HG02763 (cell line): ENCODE results near the gene IPO5.

Experiments
- ATAC-seq: cut with Tn5 transposase; IDR thresholded peaks from one replicate; pipeline ENCODE4 v1.9.1; 2021; ENCODE audit warnings: mild to moderate bottlenecking, moderate library complexity; ENCODE audit not compliant: unreplicated experiment

IPO5 gene

DNA sequence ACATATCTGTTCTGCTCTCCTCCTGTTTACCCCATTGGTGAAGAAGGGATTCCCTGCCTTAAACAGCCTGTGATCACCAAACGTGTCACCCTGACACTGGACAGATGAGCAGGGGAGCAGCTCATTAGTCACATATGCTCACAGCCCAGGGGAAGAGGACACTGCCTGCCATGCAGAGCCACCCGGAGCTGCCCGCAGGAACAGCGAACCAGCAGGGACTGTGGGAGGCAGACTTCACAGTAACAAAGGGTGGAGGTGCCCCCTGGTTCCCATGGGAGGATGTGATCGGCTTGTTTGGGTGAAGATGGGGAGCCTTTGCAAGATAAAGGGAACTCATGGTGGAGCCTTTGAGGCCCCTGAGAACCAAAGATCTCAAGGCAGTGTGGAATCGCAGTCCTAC lies 100.8 kb downstream of the IPO5 start:
- no peak for ATAC-seq

DNA sequence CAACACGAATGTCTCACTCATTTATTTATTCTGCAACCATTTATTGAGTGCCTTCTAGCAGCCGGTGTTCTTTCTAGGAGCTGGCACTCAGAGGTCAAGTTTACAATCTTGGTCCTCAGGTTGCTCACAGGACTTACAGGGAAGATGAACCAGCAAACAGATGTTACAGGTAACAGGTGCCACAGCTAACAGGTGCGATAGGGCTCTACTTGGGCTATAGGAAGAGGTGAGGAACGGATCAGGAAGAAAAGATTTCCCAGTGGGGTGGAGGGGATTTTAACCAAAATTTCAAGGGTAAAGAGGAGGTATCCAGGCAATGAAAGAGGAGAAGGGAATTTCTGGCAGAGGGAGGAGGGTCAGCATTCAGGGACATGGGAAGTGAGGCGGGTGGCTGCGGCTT lies 102.1 kb downstream of the IPO5 start:
- no peak for ATAC-seq

DNA sequence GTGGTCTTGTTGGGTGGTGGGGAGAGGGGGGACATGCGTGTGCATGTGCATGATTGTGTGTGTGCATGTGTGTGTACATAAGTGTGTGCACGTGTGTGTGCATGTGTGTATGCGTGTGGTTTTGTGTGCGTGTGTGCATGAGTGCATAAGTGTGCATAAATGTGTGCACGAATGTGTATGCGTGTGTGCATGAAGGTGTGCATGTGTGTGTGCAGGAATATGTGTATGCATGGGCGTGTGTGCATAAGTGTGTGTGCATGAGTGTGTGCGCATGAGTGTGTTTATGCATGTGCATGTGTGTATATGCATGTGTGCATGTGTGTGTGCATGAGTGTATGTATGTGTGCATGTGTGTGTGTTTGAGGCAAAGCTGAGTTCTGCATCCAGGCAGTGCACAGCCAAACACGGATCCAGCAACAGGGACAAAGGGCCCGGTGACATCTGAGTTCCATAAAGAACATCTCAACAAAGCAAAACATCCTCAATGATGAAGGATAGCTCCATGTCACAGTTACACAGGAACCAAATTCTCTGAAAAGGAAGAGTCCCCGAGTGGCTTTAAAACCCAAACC lies 103.5 kb downstream of the IPO5 start:
- no peak for ATAC-seq

DNA sequence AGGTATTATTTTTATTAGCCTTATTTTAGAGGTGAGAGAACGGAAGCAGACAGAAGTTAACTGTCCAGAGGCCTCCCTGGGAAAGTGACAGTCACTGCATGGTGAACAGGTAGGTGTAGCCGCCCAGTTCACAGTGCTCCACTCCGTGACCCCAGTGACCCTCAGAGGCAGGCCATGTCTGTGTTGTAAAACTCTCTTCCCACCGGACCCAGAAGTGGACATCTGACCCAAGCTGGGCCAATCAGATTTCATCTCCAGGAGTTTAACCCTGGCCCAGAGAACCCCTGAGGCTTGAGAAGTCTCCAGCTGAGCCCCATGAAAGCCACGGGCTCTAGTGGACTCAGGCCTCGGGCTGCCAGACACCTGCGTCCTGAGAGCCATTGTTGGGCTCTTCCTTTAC lies 105.8 kb downstream of the IPO5 start:
- no peak for ATAC-seq

DNA sequence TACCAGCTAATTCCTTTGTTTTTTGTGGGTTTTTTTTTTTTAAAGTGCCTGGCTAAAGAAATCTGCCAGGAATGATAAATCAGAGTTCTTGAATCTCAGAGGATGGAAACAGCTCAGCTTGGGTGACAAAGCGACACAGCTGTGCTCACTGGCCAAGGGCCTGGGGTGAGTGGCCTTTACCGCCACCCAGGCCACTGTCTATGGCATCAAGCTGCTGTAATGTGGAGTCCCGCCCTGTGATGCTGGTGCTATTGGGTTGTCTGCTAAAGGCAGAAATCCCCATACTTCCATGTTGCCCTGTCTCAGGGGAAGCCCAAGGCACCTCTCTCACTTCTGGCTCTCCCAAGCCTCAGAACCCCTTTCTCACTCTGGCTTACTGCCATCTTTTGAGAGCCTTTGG lies 106.8 kb downstream of the IPO5 start:
- ATAC-seq = no peak

DNA sequence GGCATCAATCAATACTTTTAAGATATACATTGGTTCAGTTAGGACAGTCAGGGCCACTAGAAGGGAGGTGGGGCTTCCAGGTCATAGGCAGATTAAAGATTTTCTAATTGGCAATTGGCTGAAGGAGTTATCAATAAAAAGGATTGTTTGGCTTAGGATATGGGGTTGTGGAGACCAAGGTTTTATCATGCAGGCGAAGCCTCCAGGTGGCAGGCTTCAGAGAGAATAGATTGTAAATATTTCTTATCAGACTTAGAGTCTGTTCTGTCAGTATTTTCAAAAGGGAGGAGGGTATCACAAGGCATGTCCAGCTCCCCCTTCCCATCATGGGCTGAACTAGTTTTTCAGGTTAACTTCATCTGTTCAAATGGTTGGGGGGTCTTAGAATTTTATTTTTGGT lies 112.0 kb downstream of the IPO5 start:
- ATAC-seq = no peak

DNA sequence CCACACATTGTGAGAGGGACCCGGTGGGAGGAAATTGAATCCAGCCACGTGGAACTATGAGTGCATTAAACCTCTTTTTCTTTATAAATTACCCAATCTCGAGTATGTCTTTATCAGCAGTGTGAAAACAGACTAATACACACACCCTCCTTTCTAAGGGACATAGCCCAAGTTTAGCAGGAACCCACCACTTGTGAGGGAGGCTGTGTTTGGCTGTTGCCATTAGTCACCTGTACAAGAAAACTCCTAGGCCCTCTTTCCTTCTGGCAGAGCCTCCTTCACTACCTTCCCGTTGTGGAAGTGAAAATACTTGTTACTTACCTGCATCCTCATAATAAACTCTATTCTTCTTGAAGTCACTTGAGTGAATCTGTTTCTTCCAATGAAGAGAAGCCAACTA lies 113.2 kb downstream of the IPO5 start:
- no peak for ATAC-seq

DNA sequence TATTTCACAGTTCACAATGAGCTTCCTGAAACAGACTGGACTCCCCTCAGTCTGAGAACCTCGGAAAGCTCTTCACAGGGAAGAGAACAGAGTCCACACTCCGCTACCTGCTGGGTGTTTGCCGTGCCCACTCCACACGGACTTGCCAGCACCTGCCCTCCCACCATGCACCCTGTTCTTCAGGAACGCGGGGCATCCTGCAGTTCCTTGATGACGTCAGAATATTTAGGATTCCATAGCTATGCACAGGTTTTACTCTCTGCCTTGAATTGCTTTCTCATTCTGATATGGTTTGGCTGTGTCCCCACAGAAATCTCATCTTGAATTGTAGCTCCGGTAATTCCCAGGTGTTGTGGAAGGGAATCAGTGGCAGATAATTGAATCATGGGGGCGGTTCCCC lies 115.0 kb downstream of the IPO5 start:
- no peak for ATAC-seq

DNA sequence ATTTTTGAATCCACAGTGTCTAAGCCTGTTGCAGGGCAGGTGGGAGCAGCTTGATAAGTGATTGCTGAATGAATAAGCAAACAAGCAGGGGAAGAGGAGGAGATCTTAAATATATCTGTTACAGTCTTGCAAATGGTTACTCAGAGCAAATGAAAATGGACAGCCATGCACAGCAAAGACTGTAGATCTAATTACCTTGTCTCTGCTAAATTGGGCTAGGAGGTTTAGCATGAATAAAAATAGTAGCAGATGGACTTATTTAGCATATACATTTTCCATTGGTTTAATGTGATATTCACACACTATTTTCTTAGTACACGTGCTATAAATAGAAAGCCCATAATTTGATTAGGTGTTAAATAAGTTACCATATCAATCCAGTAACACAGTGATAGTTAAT lies 116.5 kb downstream of the IPO5 start:
- no peak for ATAC-seq

DNA sequence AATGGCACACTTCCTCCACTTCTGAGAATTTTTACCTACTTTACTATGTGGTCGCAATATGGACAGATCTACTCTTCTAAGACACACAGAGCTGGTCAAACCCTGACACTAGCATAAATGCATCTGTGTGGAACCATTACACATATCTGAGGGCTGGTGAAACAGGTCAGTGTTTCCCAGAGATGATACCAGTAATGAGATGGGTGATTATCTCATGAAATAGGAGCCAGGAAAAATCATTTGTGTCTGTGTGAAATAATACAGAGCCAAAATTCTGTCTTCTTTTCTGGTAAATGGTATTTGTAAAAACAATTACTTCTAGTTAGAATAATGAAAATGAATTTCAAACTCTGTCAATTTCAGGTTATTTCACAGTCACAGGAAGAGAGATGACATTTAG lies 117.8 kb downstream of the IPO5 start:
- no peak for ATAC-seq

DNA sequence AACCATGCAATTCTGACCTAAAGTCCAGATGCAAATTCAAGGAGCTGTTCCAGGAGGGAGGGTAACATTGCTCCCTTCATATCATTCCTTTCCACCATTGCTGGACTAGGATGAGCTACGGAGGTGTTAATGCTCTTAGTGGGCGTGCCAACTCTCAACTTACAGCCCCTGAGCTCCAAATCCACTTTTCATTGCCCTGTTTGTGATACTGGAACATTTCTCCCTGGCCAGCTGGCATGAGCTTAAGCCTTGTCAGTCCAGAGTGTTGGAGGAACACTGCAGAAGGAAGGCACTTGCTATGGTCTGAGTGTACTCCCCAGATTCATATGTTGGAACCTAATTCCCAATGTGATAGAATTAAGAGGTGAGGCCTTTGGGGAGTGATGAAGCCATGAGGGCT lies 119.0 kb downstream of the IPO5 start:
- no peak for ATAC-seq
